CD4-positive, alpha-beta T cell treated with Interleukin-17A for 1 hour (primary cell): ENCODE data around the gene C19orf38.

ENCODE experiments used
- DNase-seq: peaks from one replicate; pipeline ENCODE4 v3.0.0-alpha.2; 2020

C19orf38 gene

GRCh38 chr19:10881403-10882107, 33.3 kb downstream of the C19orf38 start:
- no peak for DNase-seq

DNA sequence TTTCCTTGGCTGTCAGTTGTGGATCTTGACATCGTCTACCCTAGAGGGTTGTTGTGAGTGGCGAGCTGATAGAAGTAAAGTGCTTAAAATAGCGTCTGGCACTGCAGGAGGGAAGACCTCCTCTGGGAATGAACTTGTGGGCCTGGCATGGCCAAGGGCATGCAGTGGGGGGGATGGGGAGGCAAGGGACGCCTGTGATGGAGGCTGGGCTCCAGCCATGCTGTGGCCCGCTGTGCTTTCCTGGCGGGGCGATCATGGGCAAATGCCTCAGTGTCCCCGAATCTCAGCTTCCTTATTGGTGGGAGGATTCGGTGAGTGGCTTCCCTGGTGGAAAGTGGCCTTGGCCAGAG, 33.9 kb downstream of the C19orf38 start:
- no peak for DNase-seq

DNA sequence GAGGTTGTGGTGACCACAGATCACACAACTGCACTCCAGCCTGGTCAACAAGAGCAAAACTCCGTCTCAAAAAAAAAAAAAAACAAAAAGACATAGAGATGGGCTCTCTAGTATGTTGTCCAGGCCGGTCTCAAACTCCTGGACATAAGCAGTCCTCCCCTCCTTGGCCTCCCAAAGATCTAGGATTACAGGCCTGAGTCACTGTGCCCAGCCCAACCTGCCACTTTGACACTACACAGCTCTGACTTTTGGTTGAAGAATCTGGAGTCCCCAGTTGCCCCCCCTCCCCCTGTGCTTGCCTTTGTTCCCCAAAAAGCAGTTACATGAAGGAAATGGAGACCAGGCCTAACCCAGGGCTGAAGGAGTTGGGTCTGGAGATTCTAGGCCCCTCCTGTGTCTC, 36.1 kb downstream of the C19orf38 start:
- DNase-seq: no peak

DNA sequence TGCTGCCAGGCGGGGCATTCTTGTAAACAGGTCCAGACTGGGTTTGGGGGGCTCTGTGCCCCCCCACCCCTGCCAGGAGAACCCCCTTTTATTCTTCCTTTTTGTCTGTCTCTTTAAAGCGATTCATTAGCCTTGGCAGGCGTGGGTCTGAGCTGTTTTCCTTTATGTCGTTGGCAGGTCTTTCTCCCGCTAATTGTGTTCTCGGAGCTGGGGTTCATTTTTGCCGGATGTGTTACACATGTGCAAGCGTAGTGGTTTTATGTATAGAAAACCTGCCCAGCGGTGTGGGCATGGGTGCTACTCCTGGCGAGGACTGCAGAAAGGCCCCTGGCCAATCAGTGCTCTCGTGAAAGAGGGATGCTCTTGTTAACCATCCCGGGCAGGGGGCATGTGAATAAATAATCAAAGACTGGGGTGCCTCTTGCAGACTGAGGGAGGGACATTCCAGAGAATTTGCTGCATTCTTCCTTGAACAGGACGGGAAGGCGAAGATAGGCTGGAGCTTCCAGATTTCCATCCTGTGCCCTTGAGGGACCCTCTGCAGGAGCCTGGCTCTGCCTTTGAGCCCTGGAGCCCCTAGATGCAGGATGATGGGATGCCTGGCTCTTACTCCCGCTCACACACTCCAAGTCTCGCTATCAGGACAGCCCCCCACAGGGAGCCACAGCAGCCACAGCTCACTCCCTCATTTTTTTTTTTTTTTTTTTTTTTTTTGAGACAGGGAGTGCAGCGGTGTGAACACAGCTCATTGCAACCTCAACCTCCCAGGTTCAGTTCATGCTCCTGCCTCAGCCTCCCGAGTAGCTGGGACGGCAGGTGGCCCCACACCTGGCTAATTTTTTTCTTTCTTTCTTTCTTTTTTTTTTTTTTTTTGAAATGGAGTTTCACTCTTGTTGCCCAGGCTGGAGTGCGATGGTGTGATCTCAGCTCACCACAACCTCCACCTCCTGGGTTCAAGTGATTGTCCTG, 37.3 kb downstream of the C19orf38 start:
- DNase-seq: no peak

DNA sequence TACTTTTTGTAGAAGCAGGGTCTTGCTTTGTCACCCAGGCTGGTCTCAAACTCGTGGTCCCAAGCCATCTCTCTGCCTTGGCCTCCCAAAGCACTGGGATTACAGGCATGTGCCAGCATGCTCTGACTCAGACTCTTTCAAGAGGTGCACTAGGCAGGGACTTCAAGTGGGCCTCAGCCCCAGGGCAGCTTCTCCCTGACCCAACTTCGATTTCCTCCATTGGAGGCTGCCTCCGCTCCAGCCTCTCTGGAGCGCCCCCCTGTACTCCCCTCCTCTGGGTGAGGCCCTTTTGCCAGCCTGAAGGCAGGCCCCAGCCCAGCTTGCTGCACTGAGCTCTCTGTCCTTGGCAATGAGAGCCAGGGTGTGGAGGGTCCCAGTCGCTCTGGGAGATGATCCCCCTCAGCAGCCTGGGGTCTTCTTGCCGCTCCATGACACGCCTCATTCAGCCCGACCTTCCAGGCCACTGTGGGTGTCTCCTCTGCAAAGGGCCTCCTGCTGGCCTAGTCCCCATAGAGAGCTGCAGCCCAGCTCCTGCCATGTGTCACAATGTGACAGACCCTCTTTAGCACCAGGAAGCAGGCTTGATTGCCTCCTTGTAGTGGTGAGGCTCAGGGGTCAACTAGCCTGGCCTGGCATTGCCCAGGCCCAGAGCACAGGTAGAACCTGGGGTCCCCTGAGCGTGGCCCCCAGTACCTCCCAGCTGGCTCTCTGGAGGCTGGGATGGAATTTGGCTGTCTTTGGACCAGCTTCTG, 39.6 kb downstream of the C19orf38 start:
- DNase-seq: no peak

- no peak for DNase-seq
Measured at GRCh38 chr19:10888421-10888866, 40.2 kb downstream of the C19orf38 start.

DNA sequence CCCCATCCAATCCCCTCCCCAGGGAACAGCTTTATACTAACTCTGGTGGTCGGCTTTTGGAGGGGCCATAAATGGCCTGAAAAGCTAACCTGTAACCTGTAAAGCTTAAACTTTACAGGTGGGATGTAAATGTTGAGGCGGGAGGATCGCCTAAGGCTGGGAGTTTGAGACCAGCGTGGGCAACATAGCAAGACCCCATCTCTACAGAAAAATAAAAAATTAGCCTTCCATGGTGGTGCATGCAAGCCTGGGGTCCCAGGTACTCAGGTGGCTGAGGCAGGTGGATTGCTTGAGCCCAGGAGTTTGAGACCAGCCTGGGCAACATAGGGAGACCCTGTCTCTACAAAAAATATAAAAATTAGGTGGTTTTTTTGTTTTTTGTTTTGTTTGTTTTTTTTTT, 41.7 kb downstream of the C19orf38 start:
- no peak for DNase-seq

DNA sequence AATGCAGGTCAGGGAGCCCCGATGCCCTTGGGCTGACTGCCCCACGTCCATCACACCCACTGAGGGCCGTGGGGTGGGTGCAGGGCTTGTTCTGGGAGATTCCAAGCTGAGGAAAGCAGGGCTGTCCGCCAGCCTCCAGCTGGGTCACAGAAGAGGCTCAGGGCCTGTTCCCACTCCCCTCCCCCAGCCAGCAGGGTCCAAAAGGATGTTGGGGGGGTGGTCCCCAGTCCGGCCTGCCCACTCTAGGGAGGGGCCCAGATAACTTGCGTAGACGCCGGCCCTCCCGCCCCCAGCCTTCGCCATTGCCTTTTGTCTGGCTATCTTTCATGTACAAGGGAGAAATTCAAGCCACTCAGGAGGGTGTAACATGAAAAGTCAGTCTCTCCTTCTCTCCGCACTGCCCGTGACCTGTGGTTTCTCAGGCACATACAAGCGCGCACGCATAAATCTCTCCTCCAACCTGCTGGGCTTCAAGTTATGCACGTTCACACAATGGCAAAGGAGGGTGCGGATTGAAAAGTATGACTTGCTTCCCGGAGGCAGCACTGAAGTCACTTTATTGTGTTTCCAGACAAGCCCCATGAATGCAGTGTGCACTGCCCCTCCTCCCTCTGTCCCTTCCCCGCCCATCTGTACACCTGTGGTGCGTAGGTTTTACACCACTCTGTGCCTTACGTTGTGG, 43.3 kb downstream of the C19orf38 start:
- no peak for DNase-seq

DNA sequence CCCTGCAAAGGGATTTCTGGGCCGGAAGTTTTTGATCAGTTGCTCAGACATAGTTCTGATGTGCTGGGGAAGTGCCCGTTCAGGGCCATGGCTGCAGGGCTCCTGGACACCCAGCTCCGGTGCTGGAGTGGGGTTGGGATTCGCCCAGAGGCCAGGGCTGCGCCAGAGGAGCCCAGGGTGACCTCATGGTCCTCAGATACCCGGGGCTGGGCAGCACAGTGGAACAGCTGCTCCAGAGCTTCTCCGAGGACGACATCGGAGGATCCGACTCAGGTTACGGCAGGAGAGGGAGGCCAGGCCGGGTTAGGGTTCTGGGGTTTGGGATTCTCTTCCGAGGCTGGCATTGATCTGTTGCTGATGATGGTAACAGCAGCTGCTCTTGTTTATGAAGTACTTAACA, 44.0 kb downstream of the C19orf38 start:
- DNase-seq: no peak

DNA sequence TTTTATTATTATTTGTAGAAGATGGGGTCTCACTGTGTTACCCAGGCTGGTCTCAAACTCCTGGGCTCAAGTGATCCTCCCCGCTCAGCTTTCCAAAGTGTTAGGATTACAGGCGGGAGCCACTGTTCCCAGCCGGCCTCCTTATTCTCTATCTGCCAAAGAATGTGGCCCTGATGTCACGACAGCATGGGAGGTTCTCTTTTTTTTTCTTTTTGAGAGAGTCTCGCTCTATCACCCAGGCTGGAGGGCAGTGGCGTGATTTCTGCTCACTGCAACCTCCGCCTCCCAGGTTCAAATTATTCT, 46.6 kb downstream of the C19orf38 start:
- no peak for DNase-seq

DNA sequence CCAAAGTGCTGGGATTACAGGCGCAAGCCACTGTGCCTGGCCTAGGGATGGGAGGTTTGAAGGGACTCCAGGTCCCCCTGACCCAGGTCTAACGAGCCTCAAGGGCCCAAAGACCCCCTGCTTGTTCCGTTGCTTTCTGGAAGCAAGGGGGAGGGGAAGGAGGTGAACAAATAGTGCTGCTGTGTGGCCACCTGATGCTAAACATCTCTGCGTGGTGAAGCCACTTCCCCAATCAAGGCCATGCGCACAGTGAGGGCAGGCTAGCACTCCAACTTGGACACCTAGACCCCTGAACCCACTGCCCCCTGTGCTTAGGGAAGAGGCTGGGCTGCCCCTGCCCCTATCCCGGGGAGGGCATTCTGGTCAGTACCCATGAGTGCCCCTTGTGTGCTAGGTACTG, 47.1 kb downstream of the C19orf38 start:
- no peak for DNase-seq

DNA sequence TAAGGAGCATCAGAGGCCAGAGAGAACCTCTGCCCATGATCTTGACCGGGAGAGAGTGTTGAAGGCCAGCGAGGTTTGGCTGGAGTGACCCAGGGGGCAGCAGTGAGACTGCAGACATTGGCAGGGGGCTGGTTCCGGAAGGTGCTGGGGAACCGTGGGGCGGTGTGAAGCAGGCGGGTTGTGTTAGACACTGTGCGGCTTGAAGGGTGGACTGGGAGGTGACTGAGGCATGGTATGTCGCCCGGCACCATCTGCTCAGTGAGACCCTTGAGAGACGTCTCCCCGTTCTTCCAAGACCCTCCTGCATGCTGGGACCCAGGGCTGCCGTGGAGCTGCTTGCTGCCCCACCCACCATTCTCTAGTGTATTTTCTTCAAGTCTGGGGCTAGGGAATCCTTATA, 47.7 kb downstream of the C19orf38 start:
- DNase-seq: no peak

GRCh38 chr19:10896851-10897526, 48.8 kb downstream of the C19orf38 start:
- DNase-seq: no peak

DNA sequence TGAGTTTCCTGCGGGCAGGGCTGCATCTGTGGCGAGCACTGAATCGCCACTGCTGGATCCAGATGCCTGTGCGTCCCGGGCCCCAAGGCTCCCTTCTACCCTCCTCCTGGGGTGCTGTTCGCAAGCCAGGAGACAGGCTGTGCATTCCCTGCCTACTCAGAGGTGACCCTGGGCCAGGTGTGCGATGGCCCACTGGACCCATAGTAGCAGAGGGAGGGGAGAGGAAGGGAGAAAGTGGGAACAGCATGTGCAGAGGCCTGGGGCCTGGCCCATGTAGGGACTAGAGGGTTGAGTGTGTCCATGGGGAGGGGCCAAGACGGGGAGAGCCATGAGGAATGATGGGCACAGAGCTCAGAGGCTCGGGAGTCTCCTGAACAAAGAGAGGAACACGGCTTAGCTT, 50.4 kb downstream of the C19orf38 start:
- DNase-seq: no peak

DNA sequence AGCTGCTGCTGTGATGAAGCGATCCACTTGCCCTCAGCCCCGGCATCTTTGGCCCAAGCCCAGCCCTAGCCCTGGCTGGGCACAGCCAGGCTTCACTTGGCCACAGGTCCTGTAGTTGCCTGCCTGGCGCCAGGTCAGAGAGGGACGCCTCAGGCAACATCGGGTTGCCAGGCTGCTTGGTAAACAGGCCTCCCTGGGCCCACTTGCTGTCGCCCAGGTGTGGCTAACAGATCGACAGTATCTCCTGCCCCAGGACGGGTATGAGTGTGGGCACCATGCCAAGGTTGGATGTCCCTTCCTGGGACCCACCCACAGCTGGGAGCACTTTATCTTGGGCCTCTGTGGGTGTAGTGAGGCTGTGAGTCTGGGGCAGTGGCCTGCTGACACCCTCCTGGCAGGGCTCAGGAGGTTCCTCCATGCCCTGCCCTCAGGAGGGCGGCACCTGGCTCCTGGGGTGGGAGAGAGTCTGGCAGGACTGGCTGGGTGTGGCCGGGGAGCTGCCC, 51.0 kb downstream of the C19orf38 start:
- no peak for DNase-seq

- no peak for DNase-seq
Measured at GRCh38 chr19:10907925-10908324, 59.7 kb downstream of the C19orf38 start.

GRCh38 chr19:10908380-10908960, 60.3 kb downstream of the C19orf38 start:
- DNase-seq: no peak

DNA sequence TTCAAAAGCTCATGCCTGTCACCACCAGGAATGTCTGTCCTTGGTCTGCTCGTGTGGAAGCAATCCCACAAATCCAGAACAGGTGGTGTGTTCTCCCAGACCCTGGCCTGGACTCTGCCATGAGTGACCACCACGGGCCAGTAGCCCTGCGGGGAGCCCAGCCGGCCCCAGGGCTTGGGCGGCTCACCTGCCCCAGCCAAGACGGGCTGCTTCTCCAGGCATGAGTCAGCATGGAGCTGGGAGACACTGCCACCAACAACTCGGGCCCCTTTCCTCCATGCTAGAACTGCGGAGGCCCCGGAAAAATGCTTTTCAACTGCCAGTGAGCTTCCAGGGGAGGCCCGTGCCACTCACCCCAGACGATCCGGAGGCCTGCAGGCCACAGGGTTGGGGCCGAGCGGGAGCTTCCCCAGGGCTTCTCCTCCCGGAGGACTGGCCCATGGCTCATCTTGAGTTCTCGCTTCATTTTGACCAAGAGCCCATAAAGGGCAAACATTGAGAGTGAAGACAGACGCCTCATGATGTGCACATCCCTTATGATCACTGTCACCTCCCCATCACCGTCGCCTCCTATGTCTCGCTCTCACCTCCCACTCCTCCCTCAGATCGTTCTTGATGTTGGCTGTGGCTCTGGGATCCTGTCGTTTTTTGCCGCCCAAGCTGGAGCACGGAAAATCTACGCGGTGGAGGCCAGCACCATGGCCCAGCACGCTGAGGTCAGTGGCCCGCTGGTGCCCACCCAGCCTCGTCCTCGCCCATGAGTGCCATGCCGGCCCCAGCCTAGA, 63.6 kb downstream of the C19orf38 start:
- no peak for DNase-seq

DNA sequence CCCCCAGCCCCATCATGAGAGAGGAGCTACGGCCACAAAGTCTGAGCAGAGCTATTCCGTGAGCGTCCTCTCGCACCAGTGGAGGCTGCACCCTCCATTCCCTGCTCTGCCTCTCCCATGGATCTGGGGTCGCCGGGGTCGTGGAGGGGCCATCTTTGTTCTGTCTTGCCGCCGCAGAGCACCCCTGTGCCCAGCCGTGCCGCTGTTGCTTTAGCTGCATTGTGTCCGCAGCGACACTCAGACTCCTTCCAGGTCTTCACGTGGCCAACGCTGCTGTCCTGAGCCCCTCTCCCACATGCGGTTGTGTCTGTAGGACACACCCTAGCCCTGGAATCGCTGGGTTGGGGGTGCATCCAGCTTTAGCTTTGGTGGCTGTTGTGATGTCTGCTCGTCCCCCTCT, 64.4 kb downstream of the C19orf38 start:
- no peak for DNase-seq

DNA sequence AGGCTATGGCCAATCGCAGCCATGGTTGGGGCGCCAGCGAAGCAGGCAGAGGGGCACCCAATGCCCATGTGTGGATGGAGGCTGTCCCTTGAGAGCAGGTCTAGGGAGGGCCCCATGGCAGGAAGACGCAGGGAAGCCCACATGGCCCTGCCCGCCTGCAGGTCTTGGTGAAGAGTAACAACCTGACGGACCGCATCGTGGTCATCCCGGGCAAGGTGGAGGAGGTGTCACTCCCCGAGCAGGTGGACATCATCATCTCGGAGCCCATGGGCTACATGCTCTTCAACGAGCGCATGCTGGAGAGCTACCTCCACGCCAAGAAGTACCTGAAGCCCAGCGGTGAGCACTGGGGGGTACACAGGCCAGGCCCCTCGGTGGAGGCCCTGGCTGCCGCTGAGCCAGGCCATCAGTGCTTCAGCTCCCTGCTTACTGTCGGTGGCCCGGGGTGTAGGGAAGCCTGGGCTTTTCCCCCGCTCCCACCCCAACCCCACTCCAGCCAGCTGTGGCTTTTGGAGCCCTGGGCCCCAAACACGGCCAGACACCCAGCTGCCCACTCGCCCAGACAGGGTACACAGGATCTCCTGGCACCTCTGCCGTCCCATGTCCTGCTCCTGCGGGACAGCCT, 65.6 kb downstream of the C19orf38 start:
- DNase-seq: no peak
